Measurements from ENCODE around the gene ST3GAL4. TPM values are rescaled to one million over a fixed set of nuclear protein-coding genes. Genes with fewer than 3 reads are reported as not detected.

Gene ST3GAL4
- total and polyA plus RNA-seq, 9 of the 15 experiments (the other 6 are each of a cell fraction or from before 2014, with no cell fraction given) = 0.27 to 22.9 (median 10.5) TPM

- TF ChIP-seq MTA2 (IDR thresholded peaks at IDR 0.05; ENCODE audit: low read depth) (no peak), CC2D1A (IDR thresholded peaks at IDR 0.05) (peak; percentile 72), RBM39 (optimal IDR thresholded peaks at IDR 0.05; ENCODE audit: low read depth, low read length) (no peak), SUPT5H (IDR thresholded peaks at IDR 0.05) (no peak), TFAP4 (CRISPR knock-in tag; IDR thresholded peaks at IDR 0.05; ENCODE audit: borderline replicate concordance) (peak; percentile 90), ETV5 (CRISPR knock-in tag; IDR thresholded peaks at IDR 0.05; ENCODE audit: low read depth) (no peak), REST (IDR thresholded peaks at IDR 0.05; ENCODE audit: borderline replicate concordance) (peak; percentile 92), REST (CRISPR knock-in tag; IDR thresholded peaks at IDR 0.05; ENCODE audit: low read depth) (no peak), ZNF639 (CRISPR knock-in tag; conservative IDR thresholded peaks at IDR 0.05 in 1 of 2, IDR thresholded peaks at IDR 0.05 in 1 of 2) (no peak), NFE2 (IDR thresholded peaks at IDR 0.05; ENCODE audit: low read depth) (no peak), ZNF311 (CRISPR knock-in tag; IDR thresholded peaks at IDR 0.05) (no peak), RAD21 (CRISPR knock-in tag; conservative IDR thresholded peaks at IDR 0.05 in 1 of 2, IDR thresholded peaks at IDR 0.05 in 1 of 2) (peak; percentile 95 to 99), ESRRA (IDR thresholded peaks at IDR 0.05; ENCODE audit: borderline replicate concordance, low read depth) (no peak), XRCC5 (IDR thresholded peaks at IDR 0.05; ENCODE audit: low read depth, low read length) (peak; percentile 50; the same call in 1 of the 2 replicates), TRIM28 (IDR thresholded peaks at IDR 0.05) (no peak), STAG1 (CRISPR knock-in tag; IDR thresholded peaks at IDR 0.05; ENCODE audit: borderline replicate concordance) (peak; percentile 66; the same call in 1 of the 2 replicates), NRF1 (conservative IDR thresholded peaks at IDR 0.05 in 1 of 2, IDR thresholded peaks at IDR 0.05 in 1 of 2) (no peak), GATA2 (CRISPR knock-in tag; IDR thresholded peaks at IDR 0.05) (no peak), BRD9 (IDR thresholded peaks at IDR 0.05; ENCODE audit: low read depth, partially characterized antibody) (no peak)
Observed at GRCh38 chr11:126310200-126310991, 45.1 kb upstream of the ST3GAL4 start (continued).

Measured in K562 (cell line).